ENCODE measurements around the gene PC.
A peak's percentile ranks its signal among the peaks of the same experiment; 100 is the strongest.
"Not testable (repeated sequence)": the region's sequence is repeated elsewhere in the genome, so short reads cannot be mapped to it uniquely, and the experiment has no call there.

PC gene

GRCh38 chr11:66971488-66971887 lies 13.3 kb upstream of the PC start:
- TF ChIP-seq POLR2A (IDR thresholded peaks at IDR 0.05; ENCODE audit: low read depth, low read length): no peak
- FAIRE-seq: no peak
- no peak for DNase-seq (ENCODE audit: insufficient read length, low spot score)

DNA sequence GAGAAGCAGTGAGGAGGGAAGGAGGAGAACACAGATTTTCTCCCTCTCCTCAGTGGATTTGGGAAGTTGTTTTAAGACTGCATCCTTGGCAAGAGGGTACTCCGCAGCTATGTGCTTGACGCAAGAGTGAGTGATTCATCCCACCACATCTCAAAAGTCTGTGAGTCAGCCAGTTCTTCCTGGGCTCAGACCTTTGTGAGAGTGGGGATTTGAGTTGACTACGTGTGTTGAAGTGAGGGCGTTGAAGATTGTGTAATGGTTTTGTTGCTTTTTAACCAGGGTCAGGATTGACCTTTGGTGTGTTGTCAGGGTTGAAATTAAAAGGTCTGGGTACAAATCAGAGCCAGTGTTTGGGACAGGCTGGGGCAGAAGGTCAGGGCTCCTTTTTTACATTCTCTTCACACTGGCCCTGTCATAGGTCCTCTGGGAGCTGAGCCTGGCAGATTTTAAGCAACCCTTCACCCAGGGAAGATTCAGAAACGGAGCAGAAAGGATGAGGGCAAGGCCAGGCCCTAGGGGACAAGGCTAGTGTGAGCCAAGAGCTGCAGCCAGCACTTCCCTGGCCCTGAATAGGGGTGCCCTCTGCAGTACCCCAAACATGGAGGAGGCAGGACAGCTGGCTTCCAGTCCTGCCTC lies 12.7 kb upstream of the PC start:
- peak; percentile 75 for DNase-seq (ENCODE audit: insufficient read length, low spot score)
- peak; percentile 70 for FAIRE-seq
- no peak for TF ChIP-seq POLR2A (IDR thresholded peaks at IDR 0.05; ENCODE audit: low read depth, low read length)

DNA sequence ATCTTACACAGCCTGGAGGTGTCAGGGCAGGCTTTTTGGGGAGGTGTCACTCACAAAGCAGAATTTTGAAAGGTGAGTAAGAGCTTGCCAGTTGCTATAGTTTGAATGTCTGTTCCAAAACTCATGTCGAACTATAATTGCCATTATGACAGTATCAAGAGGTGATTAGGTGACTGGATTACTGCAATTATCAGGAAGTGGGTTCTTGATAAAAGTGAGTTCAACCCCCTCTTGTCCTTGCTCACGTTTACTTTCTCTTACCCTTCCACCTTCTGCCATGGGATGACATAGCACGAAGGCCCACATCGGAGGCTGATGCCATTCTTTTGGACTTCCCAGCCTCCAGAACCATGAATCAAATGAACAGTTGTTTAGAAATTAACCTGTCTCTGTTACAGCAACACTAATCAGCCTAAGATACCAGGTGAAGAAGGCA lies 12.2 kb upstream of the PC start:
- FAIRE-seq: no peak
- DNase-seq (ENCODE audit: insufficient read length, low spot score): no peak
- no peak for TF ChIP-seq POLR2A (IDR thresholded peaks at IDR 0.05; ENCODE audit: low read depth, low read length)

DNA sequence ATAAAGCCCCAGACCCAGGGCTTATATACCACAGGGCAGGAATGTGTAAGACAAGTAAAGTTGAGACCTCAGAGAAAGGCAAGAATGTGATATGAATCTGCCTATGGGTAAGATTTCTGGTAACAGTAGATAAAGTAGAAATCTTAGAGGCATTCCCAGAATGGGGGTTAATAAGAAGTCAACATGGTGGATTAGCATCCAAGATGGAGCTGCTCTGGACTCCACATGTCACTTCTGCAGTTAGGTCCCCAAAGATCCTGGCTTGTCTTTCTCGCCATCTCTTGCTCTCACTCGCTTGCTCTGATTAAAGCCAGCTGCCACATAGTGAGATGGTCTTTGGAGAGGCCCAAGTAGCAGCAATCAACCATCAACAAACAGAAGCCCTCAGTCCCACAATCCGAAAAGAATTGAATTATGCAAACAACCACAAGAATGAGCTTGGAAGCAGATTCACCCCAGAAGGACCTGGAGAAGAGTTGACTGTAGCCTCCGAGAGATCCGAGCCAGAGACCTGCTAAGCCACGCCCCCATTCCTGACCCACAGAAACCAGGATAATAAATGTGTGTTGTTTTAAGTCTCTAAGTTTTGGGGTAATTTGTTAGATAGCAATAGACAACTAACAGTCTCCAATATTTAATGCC lies 11.5 kb upstream of the PC start:
- TF ChIP-seq POLR2A (IDR thresholded peaks at IDR 0.05; ENCODE audit: low read depth, low read length): no peak

GRCh38 chr11:66967670-66968425 lies 9.7 kb upstream of the PC start:
- DNase-seq (ENCODE audit: insufficient read length, low spot score): no peak
- FAIRE-seq: no peak
- no peak for TF ChIP-seq POLR2A (IDR thresholded peaks at IDR 0.05; ENCODE audit: low read depth, low read length)

More for the DNA sequence above, 11.5 kb upstream of the PC start:
- DNase-seq (ENCODE audit: insufficient read length, low spot score) (no peak), FAIRE-seq (no peak)

GRCh38 chr11:66966351-66966750 lies 8.2 kb upstream of the PC start:
- DNase-seq (ENCODE audit: insufficient read length, low spot score): no peak
- TF ChIP-seq POLR2A (IDR thresholded peaks at IDR 0.05; ENCODE audit: low read depth, low read length): no peak
- no peak for FAIRE-seq

GRCh38 chr11:66964495-66964894 lies 6.3 kb upstream of the PC start:
- no peak for TF ChIP-seq POLR2A (IDR thresholded peaks at IDR 0.05; ENCODE audit: low read depth, low read length)
- FAIRE-seq (no peak), DNase-seq (ENCODE audit: insufficient read length, low spot score) (no peak)

- FAIRE-seq (no peak), DNase-seq (ENCODE audit: insufficient read length, low spot score) (no peak)
- TF ChIP-seq POLR2A (IDR thresholded peaks at IDR 0.05; ENCODE audit: low read depth, low read length): no peak
These were observed 4.6 kb upstream of the PC start for GRCh38 chr11:66962801-66963200.

DNA sequence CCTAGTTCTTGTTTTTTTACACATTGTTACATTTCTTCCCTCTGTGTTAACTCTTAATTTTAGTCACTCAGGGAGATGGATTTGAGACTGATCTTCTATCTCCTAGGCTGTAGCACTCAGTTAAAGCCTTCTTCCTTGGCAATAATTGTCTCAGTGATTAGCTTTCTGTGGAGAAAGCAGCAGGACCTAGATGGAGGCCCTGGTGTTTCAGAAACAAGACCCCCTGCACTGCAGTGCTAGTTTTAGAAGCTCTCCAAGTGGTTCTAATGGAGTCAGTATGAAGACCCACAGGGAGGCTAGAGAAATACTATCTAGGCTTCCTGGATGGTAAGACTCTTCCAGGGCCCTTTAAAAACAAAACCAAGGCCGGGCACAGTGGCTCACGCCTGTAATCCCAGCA lies 4.1 kb upstream of the PC start:
- no peak for FAIRE-seq
- no peak for TF ChIP-seq POLR2A (IDR thresholded peaks at IDR 0.05; ENCODE audit: low read depth, low read length)
- DNase-seq (ENCODE audit: insufficient read length, low spot score): no peak

DNA sequence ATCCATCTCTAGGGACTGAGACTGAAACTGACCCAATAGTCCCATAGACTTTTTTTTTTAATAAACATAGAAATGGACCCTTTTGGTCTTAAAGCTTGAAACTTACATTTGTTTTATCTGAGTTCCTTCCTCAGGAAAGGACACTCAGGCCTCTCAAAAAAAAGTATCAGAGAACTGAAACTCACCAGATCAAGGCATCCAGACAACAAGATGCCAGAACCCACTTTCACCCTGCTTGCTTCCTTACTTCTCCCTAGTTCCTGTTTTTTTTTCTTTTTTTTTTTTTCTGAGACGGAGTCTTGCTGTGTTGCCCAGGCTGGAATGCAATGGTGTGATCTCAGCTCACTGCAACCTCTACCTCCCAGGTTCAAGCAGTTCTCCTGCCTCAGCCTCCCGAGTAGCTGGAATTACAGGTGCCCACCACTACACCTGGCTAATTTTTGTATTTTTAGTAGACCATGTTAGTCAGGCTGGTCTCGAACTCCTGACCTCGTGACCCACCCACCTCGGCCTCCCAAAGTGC lies 3.6 kb upstream of the PC start:
- FAIRE-seq; DNase-seq (ENCODE audit: insufficient read length, low spot score): not testable (repeated sequence)

DNA sequence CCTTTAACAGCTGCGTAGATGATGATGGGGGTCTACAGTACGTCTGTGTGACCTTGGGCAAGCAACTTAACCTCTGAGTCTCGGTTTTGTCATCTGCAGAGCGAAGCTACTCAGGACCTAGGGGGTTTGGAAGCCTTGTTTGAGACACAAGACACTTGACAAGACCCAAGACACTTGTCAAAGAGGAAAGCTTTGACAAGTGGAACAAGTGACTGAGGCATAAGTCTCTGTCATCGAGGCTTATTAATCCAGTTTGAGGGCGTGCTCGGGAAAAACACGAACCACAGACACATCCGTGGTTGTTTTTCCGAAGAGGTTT lies 732 bp upstream of the PC start:
- FAIRE-seq: no peak
- DNase-seq (ENCODE audit: insufficient read length, low spot score): no peak
- TF ChIP-seq POLR2A (IDR thresholded peaks at IDR 0.05; ENCODE audit: low read depth, low read length): no peak

- FAIRE-seq: no peak
- TF ChIP-seq POLR2A (IDR thresholded peaks at IDR 0.05; ENCODE audit: low read depth, low read length): no peak
- DNase-seq (ENCODE audit: insufficient read length, low spot score): no peak
These were observed 282 bp downstream of the PC start for GRCh38 chr11:66957971-66958231.

GRCh38 chr11:66956689-66957290 lies 1.4 kb downstream of the PC start:
- DNase-seq (ENCODE audit: insufficient read length, low spot score) (no peak), FAIRE-seq (no peak)
- TF ChIP-seq POLR2A (IDR thresholded peaks at IDR 0.05; ENCODE audit: low read depth, low read length): no peak

GRCh38 chr11:66953081-66953833 lies 4.9 kb downstream of the PC start:
- no peak for TF ChIP-seq POLR2A (IDR thresholded peaks at IDR 0.05; ENCODE audit: low read depth, low read length)
- FAIRE-seq: no peak
- DNase-seq (ENCODE audit: insufficient read length, low spot score): no peak

Measured in H54 (cell line).